Mucosa of descending colon (tissue), 3 donors: ENCODE data around the gene SAP130. TPM values are rescaled to one million over a fixed set of nuclear protein-coding genes. Genes with fewer than 3 reads are reported as not detected.
A peak's percentile ranks its signal among the peaks of the same experiment; 100 is the strongest.

Source experiments
- ATAC-seq: fragments of 200-7000 bp; cut with Tn5 transposase; one replicate; pipeline ENCODE4 v1.9.1; 2020; ENCODE audit warnings: mild to moderate bottlenecking, moderate library complexity
- DNase-seq, 3 donors: peaks; one replicate each; pipeline ENCODE4 v3.0.0-alpha.2; 2020
- H3K36me3 ChIP-seq: fragments of 200-600 bp; one replicate; pipeline ENCODE4 v1.8.0; 2021; ENCODE audit warnings: low read depth, mild to moderate bottlenecking
- H3K4me1 ChIP-seq: fragments of 200-600 bp; one replicate; pipeline ENCODE4 v1.8.0; 2021; ENCODE audit warnings: low read depth, mild to moderate bottlenecking
- H3K4me3 ChIP-seq: fragments of 200-600 bp; one replicate; pipeline ENCODE4 v1.8.0; 2021; ENCODE audit warnings: mild to moderate bottlenecking
- H3K9me3 ChIP-seq: fragments of 200-600 bp; one replicate; pipeline ENCODE4 v1.8.0; 2021; ENCODE audit warnings: mild to moderate bottlenecking
- intact Hi-C, 2 donors: fragments of 100-400 bp; cut with DNase I in 1 of 2; cut with micrococcal nuclease in 1 of 2; formaldehyde crosslinking; loops; one replicate each; pipeline versions ENCODE4 v1.11.0 to v1.11.1; 2022; cut with DNase I, micrococcal nuclease
- total RNA-seq, 3 donors: library from RNA; stranded (reverse); fragmentation: NEBNext Ultra II Directional in 2 of 3; extraction: Animal tissue kit (Norgen Biotek cat#: 25700) in 2 of 3; gene quantifications; one replicate each; pipeline versions ENCODE4 v1.2.1 to v1.2.4, GENCODE V29; 2021 to 2023
- TF ChIP-seq, protein P1 (sequence below): fragments of 200-600 bp; IDR thresholded peaks from one replicate; pipeline ENCODE4 v1.8.0; 2022; ENCODE audit warnings: antibody characterized with exemption, mild to moderate bottlenecking
- donor health status: DM: no; HTN: no; CAD: no; lungs with moderate emphysema.
- donor health status: DM: no; HTN: no; CAD: no.
- donor health status: DM: no; HTN: yes; CAD: no.

The SAP130 gene
- total RNA-seq, 3 donors from 2014 or later = 26.0 to 31.7 (median 29.8) TPM

DNA sequence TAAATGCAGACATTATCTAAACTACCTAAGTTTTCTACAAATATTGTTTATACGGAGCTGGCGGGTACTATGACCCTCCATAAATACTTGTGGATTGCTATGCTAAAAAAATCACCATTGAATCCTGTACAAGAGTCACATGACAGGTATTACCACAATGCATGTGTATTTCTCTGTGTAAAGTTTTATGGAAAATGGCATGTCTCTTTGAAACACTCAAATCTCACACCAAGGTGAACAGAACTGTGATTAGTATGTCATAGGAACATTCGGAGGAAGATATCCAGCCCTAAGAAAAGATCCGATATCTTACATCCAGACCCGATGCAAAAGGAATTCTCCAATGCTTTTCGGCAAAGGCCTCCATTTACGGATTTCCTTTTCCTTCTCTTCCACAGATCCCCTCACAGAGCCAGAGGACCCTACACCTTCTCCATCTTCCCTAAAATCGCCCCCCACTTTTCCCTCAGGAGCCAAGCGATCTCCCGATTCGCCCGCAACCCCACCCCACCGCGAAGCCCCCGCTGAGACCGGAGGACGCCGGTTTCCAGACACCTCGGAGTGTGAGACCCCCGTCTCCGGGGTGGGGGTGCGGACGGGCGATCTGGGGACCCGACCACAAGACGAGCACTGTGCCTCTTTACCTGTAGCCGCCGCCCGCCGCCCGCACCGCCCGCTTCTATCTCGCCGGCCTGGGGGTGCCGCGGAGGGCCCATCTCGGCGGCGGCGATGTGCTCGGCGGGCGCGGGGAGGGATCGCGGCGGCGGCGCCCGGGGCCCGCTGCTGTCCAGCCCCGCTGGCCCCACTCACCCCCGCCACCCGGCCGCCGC lies 1.2 kb downstream of the SAP130 start:
- H3K4me3 ChIP-seq = peak overlapping the region; percentile 98
- no peak for DNase-seq
- H3K4me1 ChIP-seq = peaks cover 6% of the 10 kb centered on the region
- no peaks in the 10 kb centered on the region for H3K9me3 ChIP-seq
- no peak for ATAC-seq
- H3K36me3 ChIP-seq = no peaks in the 10 kb centered on the region
- TF ChIP-seq, protein P1, sequence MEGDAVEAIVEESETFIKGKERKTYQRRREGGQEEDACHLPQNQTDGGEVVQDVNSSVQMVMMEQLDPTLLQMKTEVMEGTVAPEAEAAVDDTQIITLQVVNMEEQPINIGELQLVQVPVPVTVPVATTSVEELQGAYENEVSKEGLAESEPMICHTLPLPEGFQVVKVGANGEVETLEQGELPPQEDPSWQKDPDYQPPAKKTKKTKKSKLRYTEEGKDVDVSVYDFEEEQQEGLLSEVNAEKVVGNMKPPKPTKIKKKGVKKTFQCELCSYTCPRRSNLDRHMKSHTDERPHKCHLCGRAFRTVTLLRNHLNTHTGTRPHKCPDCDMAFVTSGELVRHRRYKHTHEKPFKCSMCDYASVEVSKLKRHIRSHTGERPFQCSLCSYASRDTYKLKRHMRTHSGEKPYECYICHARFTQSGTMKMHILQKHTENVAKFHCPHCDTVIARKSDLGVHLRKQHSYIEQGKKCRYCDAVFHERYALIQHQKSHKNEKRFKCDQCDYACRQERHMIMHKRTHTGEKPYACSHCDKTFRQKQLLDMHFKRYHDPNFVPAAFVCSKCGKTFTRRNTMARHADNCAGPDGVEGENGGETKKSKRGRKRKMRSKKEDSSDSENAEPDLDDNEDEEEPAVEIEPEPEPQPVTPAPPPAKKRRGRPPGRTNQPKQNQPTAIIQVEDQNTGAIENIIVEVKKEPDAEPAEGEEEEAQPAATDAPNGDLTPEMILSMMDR = no peak
- intact Hi-C loops = no loop called here

DNA sequence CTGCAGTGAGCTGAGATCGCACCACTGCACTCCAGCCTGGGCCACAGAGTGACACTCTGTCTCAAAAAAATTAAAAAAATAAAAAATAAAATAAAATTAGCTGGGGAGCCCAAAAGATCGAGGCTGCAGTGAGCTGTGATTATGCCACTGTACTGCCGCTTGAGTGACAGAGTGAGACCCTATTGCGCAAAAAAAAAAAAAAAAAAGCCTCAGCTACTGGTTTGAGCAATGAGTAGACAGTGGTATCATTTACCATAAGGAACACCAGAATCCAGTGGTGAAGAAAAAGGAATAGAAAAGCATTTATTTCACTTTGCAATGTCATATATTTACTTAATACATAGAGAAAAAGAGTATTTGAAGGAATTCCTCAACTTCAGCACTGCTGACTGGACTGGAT lies 3.0 kb downstream of the SAP130 start:
- intact Hi-C loops = no loop called here
- TF ChIP-seq, protein P1 = no peak
- H3K4me1 ChIP-seq = peaks cover 6% of the 10 kb centered on the region
- DNase-seq = no peak
- no peaks in the 10 kb centered on the region for H3K36me3 ChIP-seq
- H3K4me3 ChIP-seq = no peak overlapping the region
- H3K9me3 ChIP-seq = no peaks in the 10 kb centered on the region
- no peak for ATAC-seq

DNA sequence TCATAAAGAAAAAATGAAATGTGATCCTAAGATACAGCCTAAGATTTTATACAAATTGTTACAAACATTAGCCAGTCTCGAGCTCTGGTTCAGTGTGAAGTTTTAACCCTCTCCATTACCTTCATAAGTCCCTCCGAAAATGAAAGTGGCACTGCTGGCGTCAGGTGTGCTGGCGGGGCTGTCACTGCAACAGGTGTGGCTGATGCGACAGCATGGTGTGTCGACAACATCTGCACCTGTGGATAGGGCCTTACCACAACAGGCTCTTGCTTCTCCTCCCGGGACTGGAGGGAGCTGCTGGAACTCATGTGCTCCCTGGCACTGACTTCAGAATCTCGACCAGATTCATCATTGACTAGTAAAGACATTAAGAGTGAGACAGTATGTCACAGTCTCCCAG lies 10.3 kb downstream of the SAP130 start:
- TF ChIP-seq, protein P1 = no peak
- peaks cover 16% of the 10 kb centered on the region for H3K36me3 ChIP-seq
- no peak overlapping the region for H3K4me3 ChIP-seq
- ATAC-seq (no peak), DNase-seq (no peak)
- intact Hi-C loops = no loop called here
- no peaks in the 10 kb centered on the region for H3K9me3 ChIP-seq
- H3K4me1 ChIP-seq = no peaks in the 10 kb centered on the region

DNA sequence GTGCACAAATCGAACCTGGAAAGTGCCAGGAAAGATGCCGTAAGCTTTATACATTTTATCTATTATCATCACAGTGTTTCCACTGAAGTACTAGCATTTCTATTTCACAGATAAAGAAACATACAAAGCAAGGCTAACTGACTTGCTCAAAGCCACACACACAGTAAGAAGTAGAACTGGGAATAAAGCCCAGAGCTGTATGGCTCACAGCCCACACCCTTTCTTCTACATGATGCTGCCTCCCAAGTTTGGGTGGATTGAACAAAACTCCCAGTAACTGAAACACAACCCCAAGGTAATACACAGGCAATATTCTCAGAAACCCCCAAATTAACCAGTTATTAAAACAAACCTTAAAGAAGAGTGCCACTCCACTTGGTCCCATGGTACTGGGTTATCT lies 11.2 kb downstream of the SAP130 start:
- Histone ChIP-seq H3K36me3 (peaks cover 16% of the 10 kb centered on the region), H3K9me3 (no peaks in the 10 kb centered on the region), H3K4me1 (no peaks in the 10 kb centered on the region), H3K4me3 (no peak overlapping the region)
- TF ChIP-seq, protein P1 = no peak
- intact Hi-C loops = no loop called here
- ATAC-seq (no peak), DNase-seq (no peak)

DNA sequence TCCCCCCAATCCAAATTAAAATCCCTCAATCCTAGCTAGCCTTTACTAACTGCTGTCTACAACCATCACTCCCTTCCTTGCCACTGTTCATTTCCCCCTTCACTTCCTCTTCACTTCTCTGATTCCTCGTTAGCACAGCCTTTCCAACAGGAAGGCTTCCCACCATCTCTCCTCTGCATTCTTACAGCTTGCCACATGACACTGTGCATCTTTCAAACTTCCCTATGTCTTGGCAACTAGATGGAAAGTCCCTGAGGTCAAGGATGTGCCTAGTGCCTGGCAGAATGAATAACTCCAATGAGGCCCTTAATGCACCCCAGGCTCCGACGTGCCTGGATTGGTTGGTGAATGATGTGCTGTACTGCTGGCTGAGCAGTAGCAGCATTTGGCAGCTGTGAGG lies 15.2 kb downstream of the SAP130 start:
- TF ChIP-seq, protein P1 = no peak
- Histone ChIP-seq H3K4me1 (no peaks in the 10 kb centered on the region), H3K4me3 (no peak overlapping the region), H3K9me3 (no peaks in the 10 kb centered on the region), H3K36me3 (peaks cover 29% of the 10 kb centered on the region)
- ATAC-seq = no peak
- DNase-seq = no peak
- intact Hi-C loops = no loop called here
